SW480 (cell line): ENCODE data around the gene EIF5A.
A peak's percentile ranks its signal among the peaks of the same experiment; 100 is the strongest.

Source experiments
- DNase-seq: peaks from one replicate; pipeline ENCODE4 v3.0.0-alpha.2; 2016; ENCODE audit warnings: low spot score

The EIF5A gene

GRCh38 chr17:7313890-7314718 is 6.7 kb downstream of the EIF5A start:
- no peak for DNase-seq

DNA sequence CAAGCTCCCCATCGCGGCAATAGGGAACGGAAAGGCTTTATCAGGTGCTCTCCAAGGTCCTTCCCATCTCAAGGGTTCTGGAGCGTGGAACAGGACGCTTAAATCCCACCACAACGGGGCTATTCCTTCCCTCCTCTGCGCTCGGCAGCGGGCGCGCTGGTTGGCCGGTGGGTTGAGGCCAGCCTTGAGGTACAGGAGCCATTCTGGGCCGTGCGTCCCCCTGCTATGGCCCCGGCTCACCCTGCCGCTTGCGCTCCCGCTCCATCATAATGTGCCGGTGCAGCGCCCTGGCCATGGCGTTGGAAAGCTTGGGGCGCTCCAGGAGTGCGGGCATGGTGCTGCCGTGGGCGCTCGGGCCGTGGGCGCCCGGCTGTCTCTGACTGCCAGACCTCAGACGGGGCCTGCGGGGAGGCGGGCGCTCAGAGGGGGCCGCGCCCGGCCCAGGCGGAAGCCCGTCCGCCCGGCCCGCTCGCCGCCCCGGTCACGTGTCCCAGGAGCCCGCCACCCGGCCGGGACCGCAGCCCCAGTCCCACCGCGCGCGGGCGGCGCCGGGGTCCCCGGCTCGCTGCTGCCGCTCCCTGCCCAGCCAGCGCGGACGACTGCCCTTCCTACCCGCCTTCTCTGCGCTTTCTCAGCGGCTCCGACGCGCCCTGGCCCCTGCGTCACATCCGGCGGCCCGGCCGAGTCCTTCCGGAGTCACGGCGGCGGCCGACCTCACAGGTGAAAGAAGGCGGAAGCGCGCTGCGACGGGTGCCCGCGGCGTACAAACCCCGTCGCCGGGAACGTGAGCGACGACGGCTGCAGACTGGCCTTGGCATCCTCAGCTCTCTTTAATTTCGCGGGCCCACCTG is 7.5 kb downstream of the EIF5A start, which contains the start of gene GPS2:
Gene GPS2, minus strand, starts transcription at position 642 of the 851 bp plus-strand sequence. Its CDS starts 308 bp downstream, at position 334.
- DNase-seq, result peak; percentile 88

GRCh38 chr17:7315570-7316235 is 8.3 kb downstream of the EIF5A start:
- DNase-seq, result no peak

- no peak for DNase-seq
These were observed 9.9 kb downstream of the EIF5A start for GRCh38 chr17:7317161-7317803.

GRCh38 chr17:7318121-7318860 is 10.9 kb downstream of the EIF5A start:
- no peak for DNase-seq

- no peak for DNase-seq
These were observed 14.0 kb downstream of the EIF5A start for GRCh38 chr17:7321466-7321865.

DNA sequence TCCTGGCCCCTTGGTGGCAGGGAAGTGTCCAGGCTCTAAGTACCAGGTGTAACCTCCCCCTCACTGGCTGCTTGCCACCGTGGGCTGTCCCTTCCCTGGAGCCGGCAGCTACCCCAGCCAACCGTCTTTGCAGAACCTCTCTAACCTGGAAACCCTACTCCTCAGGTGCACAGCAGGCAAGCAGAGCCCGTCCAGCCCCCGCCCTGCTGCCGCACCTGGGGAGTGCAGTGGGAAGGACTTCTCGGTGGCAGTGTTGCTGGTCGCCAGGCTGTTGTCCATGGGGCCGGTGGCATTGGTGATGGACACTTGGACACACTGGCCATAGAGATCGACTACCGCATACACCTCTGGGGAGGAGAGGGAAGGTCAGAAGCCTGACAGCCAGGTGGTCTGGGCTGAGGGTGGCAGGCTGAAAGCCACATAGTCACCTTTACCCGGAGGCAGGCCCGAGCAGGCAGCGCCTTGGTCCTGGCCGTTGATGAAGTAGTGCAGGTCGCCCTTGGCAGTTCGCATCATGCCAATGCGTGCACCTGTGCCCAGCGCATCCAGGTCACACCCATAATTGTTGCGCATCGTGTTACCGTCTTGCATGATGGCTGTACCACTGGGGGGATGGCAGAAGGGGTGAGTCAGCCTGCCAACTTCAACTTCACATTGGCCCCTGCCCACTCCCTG is 15.2 kb downstream of the EIF5A start:
- DNase-seq, result no peak

DNA sequence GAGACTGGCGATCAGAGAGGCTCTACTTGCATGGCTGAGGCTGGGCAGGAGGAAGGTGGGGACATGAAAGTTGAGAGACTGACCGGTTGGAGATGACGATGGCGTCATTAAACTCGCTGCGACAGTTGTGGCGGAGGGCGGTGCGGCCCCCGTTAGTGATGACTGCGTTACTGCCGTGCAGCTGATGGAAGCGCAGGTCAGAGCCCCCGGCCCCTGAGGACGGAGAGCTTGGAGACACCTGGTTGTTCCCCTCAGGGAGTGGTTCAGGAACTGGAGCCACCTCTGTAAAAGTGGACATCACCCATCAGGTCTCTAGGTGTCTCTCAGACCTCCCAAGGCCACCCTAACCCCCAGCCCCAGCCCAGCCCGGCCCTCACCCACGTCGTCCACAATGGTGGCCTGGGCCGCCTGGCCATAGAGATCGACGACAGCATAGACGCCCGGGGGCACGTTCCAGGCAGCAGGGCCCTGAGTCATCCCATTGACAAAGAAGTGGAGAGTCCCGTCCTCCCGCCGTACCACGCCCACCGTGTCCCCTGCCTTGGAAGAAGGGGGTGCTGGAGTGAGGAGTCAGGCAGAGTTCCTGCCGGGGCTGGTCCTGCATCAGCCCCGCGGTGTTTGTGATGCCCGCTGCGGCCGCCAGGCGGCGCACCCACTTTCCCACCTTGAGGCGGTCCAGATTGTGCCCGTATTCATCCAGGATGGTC is 16.5 kb downstream of the EIF5A start:
- DNase-seq, result no peak

DNA sequence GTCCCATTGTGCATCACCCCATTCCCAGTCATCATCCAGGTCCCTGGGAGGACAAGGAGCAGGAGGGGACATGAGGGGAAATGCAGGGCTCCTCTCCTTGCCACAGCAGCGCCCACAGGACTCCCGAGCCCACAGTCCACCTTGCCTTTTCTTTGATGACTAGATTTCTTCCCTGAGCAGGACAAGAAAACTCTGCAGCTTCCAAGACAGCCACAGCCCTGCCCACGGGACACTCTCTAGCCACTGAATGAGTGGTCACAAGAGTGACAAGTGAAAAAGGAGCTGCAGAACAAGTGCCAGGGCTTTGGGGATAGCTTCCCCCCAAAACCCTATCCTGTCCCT is 17.0 kb downstream of the EIF5A start:
- no peak for DNase-seq

DNA sequence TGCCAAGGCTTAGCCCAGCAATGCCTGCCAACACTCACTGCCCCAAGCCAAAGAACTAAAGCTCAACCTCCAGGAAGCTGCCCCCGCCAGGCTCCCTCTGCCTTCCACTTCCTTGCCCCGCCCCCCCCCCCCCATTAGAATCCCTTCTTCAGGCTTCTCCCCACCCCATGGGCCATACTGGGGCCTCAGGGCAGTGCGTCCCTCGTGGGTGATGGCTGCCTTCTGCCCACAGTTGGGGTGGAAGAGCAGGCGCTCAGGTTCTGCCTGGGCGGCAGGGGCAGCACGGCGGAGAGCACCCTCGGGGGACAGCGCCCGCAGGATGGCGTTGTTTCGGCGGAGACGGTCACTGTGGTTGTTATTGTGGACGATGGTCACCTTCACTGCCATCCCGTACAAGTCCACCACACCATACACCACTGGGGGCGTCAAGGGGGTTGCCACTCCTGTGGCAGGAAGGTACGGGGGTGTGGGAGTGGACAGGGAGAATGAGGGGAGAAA is 17.7 kb downstream of the EIF5A start:
- DNase-seq, result no peak

GRCh38 chr17:7326186-7326585 is 18.8 kb downstream of the EIF5A start:
- DNase-seq, result no peak

DNA sequence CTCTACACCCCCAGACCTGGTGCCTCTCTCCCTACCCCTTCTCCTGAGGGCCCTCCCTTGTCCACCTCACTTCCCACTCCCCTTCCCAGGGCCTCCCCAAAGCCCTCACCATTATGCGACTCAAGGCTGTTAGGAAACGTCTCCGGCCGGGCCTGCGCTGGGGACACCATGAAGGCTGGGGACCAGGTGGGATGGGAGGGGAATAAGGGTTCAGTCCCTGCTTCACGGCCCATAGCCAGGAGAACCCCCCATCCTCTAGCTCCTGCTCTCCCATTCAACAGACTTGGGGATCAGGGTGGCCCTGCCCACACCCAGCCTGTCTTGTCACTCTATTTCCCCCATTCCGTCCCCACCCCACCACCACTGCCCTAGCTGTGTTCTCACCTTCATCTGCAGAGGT is 19.6 kb downstream of the EIF5A start:
- no peak for DNase-seq

DNA sequence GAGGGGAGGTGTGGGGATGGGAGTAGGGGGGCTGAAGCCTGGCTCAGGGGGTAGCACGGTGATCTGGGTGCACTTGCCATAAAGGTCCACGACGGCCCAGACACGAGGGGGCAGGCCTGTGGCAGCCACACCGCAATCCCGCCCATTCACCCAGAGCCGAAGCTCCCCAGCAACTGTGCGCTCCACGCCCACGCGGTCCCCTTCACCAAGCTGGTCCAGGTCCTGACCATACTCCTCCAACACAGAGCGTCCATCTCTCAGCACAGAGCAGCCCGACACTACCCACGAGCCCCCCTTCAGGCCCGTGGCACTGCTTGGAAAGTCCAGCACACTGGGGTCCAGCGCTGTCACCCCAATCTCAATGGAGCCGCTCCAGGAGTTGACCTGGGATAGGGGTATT is 20.1 kb downstream of the EIF5A start:
- DNase-seq, result no peak

DNA sequence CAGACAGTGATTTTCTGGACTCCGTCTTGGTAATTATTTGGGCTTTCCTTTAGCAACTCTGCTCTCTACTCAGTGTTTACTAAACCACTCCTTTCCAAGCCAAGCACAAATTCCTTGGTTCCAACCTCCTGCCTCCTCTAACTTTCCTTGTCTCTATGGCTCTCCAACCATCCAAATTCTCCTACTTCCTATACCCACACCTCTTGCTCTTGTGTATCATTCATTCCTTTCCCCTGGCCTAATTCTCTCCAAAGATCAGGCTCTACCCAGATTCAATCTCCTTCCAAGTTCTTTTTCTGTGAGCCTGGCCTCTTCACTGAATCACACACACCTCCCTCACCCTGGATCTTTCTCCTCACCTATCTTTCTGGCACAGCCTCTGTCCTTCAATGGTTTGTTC is 20.6 kb downstream of the EIF5A start:
- DNase-seq, result no peak

- DNase-seq, result no peak
These were observed 21.5 kb downstream of the EIF5A start, which contains the start of gene NEURL4 for GRCh38 chr17:7328840-7329373. Gene NEURL4, minus strand, starts transcription at chr17:7329335. Its CDS starts 23 bp downstream, at chr17:7329312.

- peak; percentile 98 for DNase-seq
These were observed 22.1 kb downstream of the EIF5A start for GRCh38 chr17:7329374-7329996.

DNA sequence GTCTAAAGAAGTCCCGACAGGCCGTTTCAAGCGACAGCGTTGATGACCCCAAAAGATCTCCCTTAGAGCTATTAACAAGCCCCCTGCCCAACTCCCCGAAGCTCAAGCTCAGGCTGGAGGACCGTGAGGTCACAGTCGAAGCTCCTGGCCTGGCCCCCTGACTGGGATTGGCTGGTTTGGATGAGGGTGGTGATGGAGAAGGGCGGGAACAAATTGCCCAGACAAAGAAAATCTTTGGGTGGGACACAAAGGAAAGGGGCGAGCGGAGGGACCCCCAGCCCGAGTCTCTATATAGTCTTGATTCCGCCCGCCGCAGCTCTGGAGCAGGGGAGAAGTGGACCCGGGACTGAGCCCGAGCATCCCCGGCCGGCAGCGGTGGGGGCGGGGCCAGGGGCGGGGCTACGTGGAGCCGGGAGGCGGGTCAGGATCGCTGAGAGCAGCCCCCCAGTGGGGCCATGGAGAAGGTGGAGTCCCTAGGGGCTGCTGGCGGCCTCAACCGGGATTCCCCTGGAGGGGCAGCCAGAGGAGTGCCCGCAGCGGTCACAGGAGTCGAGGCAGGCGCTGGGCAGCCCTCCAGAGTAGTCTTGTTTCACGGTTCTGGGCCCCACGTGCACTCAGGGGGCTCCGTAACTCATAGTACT is 22.7 kb downstream of the EIF5A start:
- peak; percentile 77 for DNase-seq

DNA sequence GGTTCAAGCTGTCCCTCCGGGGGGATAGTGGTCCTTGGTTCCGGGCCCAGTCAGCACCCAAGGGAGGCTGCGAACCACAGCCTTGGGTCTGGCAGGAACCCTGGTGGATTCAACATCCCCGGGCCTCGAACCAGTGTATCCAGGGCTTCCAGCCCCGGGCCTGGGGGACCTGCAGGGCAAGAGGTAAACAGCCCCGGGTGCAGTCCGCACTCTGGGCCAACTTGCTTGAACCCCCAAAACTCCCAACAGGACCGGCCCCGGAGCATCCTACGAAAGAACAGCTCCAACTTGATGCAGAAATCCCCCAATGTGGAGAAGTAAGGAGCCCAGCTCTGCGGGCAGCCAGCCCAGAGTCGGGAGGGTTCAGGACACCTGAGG is 23.2 kb downstream of the EIF5A start:
- DNase-seq, result no peak

- no peak for DNase-seq
These were observed 24.7 kb downstream of the EIF5A start for GRCh38 chr17:7332111-7332510.
